Coronary artery (tissue), 2 donors: Measurements from ENCODE around the gene SPEN.
"Not testable (repeated sequence)": the region's sequence is repeated elsewhere in the genome, so short reads cannot be mapped to it uniquely, and the experiment has no call there.

Source experiments
- DNase-seq: peaks from one replicate; pipeline ENCODE4 v3.0.0-alpha.2; 2017; ENCODE audit warnings: low spot score
- H3K27ac ChIP-seq, 2 donors: fragments of 200-600 bp; sonication (generic); one replicate each; pipeline ENCODE4 v1.5.1; 2016 to 2019
- H3K4me3 ChIP-seq: fragments of 200-600 bp; sonication (generic); 2 replicates; pipeline ENCODE4 v1.5.1; 2016; ENCODE audit warnings: mild to moderate bottlenecking, moderate library complexity
- CTCF ChIP-seq: fragments of 200-600 bp; sonication (generic); IDR thresholded peaks from one replicate; pipeline ENCODE4 v1.5.1; 2019; ENCODE audit warnings: antibody characterized with exemption

SPEN gene

GRCh38 chr1:15970911-15971310, 123.4 kb downstream of the SPEN start:
- no peak for TF ChIP-seq CTCF
- DNase-seq: no peak
- no peak overlapping the region for H3K27ac ChIP-seq
- no peak overlapping the region for H3K4me3 ChIP-seq

- DNase-seq: no peak
- TF ChIP-seq CTCF: no peak
- no peak overlapping the region for H3K27ac ChIP-seq
- no peak overlapping the region for H3K4me3 ChIP-seq
Measured at GRCh38 chr1:15972409-15972808, 124.9 kb downstream of the SPEN start.

- H3K27ac ChIP-seq: no peak overlapping the region
- DNase-seq: no peak
- TF ChIP-seq CTCF: no peak
Measured at GRCh38 chr1:15973772-15974171, 126.3 kb downstream of the SPEN start.

GRCh38 chr1:15974855-15975254, 127.3 kb downstream of the SPEN start:
- no peak for TF ChIP-seq CTCF
- DNase-seq: no peak
- no peak overlapping the region for H3K27ac ChIP-seq
- H3K4me3 ChIP-seq: peak overlapping the region; percentile 100

More at GRCh38 chr1:15973772-15974171, 126.3 kb downstream of the SPEN start:
- no peak overlapping the region for H3K4me3 ChIP-seq

- H3K4me3 ChIP-seq: peak overlapping the region; percentile 100
- H3K27ac ChIP-seq: peak overlapping the region; percentile 45 to 88
- DNase-seq: no peak
- TF ChIP-seq CTCF: no peak
Measured at GRCh38 chr1:15975358-15975804, 127.9 kb downstream of the SPEN start.

- Histone ChIP-seq H3K27ac (peak within 1 kb of the TSS; percentile 45 to 88), H3K4me3 (peak within 1 kb of the TSS; percentile 100)
- DNase-seq: peak; percentile 91
- TF ChIP-seq CTCF: no peak
Measured at GRCh38 chr1:15975805-15976680, 128.5 kb downstream of the SPEN start, which contains the start of gene ZBTB17. ZBTB17 (minus strand) TSS chr1:15976101; CDS start chr1:15948495, 27,606 bp downstream.

GRCh38 chr1:15977947-15978346, 130.4 kb downstream of the SPEN start:
- not testable (repeated sequence) for H3K4me3 ChIP-seq, DNase-seq, H3K27ac ChIP-seq
